SK-N-SH treated with all-trans-retinoic acid at 6 μM for 48 hours (cell line): ENCODE data around the gene GPNMB.

ENCODE experiments used
- ARNTL ChIP-seq: fragments of 450-650 bp; formaldehyde crosslinking; IDR thresholded peaks from 2 replicates; pipeline ENCODE4 v1.5.0; 2020; ENCODE audit warnings: low read depth, mild to moderate bottlenecking, moderate library complexity, borderline replicate concordance
- ESRRG ChIP-seq: fragments of 250-450 bp; sonication (Bioruptor Pico); IDR thresholded peaks from 2 replicates; pipeline ENCODE4 v1.6.1; 2021; ENCODE audit warnings: mild to moderate bottlenecking
- GLIS3 ChIP-seq: fragments of 250-450 bp; sonication (Bioruptor Pico); IDR thresholded peaks from 2 replicates; pipeline ENCODE4 v1.5.0; 2020; ENCODE audit warnings: mild to moderate bottlenecking, moderate library complexity
- PATZ1 ChIP-seq: fragments of 250-450 bp; sonication (Bioruptor Pico); IDR thresholded peaks from 2 replicates; pipeline ENCODE4 v1.8.0; 2020; ENCODE audit warnings: mild to moderate bottlenecking, moderate library complexity, borderline replicate concordance
- SNAI2 ChIP-seq: fragments of 250-450 bp; sonication (Bioruptor Pico); IDR thresholded peaks from 2 replicates; pipeline ENCODE4 v1.5.0; 2020; ENCODE audit warnings: mild to moderate bottlenecking, moderate library complexity
- TCF4 ChIP-seq: fragments of 250-450 bp; sonication (Bioruptor Pico); IDR thresholded peaks from 2 replicates; pipeline ENCODE4 v1.8.0; 2021; ENCODE audit warnings: mild to moderate bottlenecking, moderate library complexity, borderline replicate concordance
- TSHZ2 ChIP-seq: fragments of 250-450 bp; sonication (Bioruptor Pico); IDR thresholded peaks from 2 replicates; pipeline ENCODE4 v1.5.0; 2020; ENCODE audit warnings: mild to moderate bottlenecking, moderate library complexity
- ZC3H10 ChIP-seq: fragments of 250-450 bp; sonication (Bioruptor Pico); IDR thresholded peaks from 2 replicates; pipeline ENCODE4 v1.5.1; 2021; ENCODE audit warnings: mild to moderate bottlenecking, moderate library complexity
- ZFP3 ChIP-seq: fragments of 250-450 bp; sonication (Bioruptor Pico); IDR thresholded peaks from 2 replicates; pipeline ENCODE4 v1.5.0; 2020; ENCODE audit warnings: mild to moderate bottlenecking, moderate library complexity
- ZFP30 ChIP-seq: fragments of 450-650 bp; formaldehyde crosslinking; IDR thresholded peaks from 2 replicates; pipeline ENCODE4 v1.5.0; 2022; ENCODE audit warnings: mild to moderate bottlenecking, moderate library complexity
- ZNF8 ChIP-seq: fragments of 450-650 bp; formaldehyde crosslinking; IDR thresholded peaks from 2 replicates; pipeline ENCODE4 v1.5.0; 2020; ENCODE audit warnings: mild to moderate bottlenecking, moderate library complexity
- TF ChIP-seq, protein P1 (sequence below): fragments of 250-450 bp; sonication (Bioruptor Pico); IDR thresholded peaks from 2 replicates; pipeline ENCODE4 v1.5.1; 2021; ENCODE audit warnings: mild to moderate bottlenecking, moderate library complexity
- TF ChIP-seq, protein P2 (sequence below): fragments of 250-450 bp; sonication (Bioruptor Pico); IDR thresholded peaks from 2 replicates; pipeline ENCODE4 v1.5.1; 2020; ENCODE audit warnings: low read depth, mild to moderate bottlenecking, moderate library complexity
- TF ChIP-seq, protein P3 (sequence below): fragments of 250-450 bp; sonication (Bioruptor Pico); IDR thresholded peaks from 2 replicates; pipeline ENCODE4 v1.8.0; 2021; ENCODE audit warnings: low read depth, mild to moderate bottlenecking, moderate library complexity, borderline replicate concordance

DNA sequence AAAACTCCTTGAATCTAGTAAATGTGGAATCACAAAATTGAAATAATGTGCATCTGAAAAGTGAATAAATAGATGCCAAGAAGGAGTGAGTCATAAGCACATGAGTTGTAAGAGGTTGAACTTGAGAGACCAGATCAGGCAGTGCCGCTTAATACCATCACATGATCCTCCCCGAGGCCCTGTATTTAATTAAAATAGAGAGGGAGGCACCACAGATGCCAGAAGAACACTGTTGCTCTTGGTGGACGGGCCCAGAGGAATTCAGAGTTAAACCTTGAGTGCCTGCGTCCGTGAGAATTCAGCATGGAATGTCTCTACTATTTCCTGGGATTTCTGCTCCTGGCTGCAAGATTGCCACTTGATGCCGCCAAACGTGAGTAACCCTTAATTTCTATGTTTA is at the start of gene GPNMB:
- TF ChIP-seq TCF4 (CRISPR knock-in tag) = no peak
- TF ChIP-seq ZFP3 (CRISPR knock-in tag) = 0 out of 2 replicates have a peak, but pooled peaks have one; percentile 35
- TF ChIP-seq, protein P1, sequence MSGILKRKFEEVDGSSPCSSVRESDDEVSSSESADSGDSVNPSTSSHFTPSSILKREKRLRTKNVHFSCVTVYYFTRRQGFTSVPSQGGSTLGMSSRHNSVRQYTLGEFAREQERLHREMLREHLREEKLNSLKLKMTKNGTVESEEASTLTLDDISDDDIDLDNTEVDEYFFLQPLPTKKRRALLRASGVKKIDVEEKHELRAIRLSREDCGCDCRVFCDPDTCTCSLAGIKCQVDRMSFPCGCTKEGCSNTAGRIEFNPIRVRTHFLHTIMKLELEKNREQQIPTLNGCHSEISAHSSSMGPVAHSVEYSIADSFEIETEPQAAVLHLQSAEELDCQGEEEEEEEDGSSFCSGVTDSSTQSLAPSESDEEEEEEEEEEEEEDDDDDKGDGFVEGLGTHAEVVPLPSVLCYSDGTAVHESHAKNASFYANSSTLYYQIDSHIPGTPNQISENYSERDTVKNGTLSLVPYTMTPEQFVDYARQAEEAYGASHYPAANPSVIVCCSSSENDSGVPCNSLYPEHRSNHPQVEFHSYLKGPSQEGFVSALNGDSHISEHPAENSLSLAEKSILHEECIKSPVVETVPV (CRISPR knock-in tag) = no peak
- TF ChIP-seq, protein P2, sequence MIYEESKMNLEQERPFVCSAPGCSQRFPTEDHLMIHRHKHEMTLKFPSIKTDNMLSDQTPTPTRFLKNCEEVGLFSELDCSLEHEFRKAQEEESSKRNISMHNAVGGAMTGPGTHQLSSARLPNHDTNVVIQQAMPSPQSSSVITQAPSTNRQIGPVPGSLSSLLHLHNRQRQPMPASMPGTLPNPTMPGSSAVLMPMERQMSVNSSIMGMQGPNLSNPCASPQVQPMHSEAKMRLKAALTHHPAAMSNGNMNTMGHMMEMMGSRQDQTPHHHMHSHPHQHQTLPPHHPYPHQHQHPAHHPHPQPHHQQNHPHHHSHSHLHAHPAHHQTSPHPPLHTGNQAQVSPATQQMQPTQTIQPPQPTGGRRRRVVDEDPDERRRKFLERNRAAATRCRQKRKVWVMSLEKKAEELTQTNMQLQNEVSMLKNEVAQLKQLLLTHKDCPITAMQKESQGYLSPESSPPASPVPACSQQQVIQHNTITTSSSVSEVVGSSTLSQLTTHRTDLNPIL (CRISPR knock-in tag) = no peak
- no peak for TF ChIP-seq PATZ1 (CRISPR knock-in tag)
- TF ChIP-seq TSHZ2 = no peak
- TF ChIP-seq ZNF8 (CRISPR knock-in tag) = no peak
- no peak for TF ChIP-seq ESRRG (CRISPR knock-in tag)
- TF ChIP-seq ZFP30 = no peak
- TF ChIP-seq, protein P3, sequence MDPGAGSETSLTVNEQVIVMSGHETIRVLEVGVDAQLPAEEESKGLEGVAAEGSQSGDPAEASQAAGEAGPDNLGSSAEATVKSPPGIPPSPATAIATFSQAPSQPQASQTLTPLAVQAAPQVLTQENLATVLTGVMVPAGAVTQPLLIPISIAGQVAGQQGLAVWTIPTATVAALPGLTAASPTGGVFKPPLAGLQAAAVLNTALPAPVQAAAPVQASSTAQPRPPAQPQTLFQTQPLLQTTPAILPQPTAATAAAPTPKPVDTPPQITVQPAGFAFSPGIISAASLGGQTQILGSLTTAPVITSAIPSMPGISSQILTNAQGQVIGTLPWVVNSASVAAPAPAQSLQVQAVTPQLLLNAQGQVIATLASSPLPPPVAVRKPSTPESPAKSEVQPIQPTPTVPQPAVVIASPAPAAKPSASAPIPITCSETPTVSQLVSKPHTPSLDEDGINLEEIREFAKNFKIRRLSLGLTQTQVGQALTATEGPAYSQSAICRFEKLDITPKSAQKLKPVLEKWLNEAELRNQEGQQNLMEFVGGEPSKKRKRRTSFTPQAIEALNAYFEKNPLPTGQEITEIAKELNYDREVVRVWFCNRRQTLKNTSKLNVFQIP = 0 out of 2 replicates have a peak, but pooled peaks have one; percentile 14
- TF ChIP-seq ARNTL (CRISPR knock-in tag) = no peak
- TF ChIP-seq SNAI2 (CRISPR knock-in tag) = no peak
- no peak for TF ChIP-seq ZC3H10 (CRISPR knock-in tag)
- no peak for TF ChIP-seq GLIS3
